ENCODE measurements around the gene OR52R1.
"Not testable (repeated sequence)": the region's sequence is repeated elsewhere in the genome, so short reads cannot be mapped to it uniquely, and the experiment has no call there.

OR52R1 gene

DNA sequence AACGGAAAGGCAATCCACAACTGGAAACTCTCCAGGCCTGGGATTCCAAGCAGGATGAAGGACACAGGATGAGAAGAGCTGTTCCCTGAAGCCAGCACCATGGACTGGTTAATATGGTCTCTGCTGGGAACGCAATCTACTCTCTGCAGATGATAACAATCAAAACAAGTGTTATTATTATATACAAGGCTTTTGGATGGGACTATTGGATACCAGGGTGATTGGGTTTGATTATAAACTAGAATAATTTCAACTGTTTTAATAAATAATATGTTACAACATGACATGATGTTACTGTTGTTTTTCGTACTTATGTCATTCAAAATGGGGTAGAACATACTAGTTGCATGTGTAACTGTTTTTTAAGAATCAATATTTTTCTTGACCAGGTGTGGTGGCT, at the start of gene OR52R1:
TSS of gene OR52R1 (minus strand) at position 101 of the 400 bp plus-strand sequence. CDS start at position 101, 0 bp downstream.
- in situ Hi-C loops (cut with HindIII; ENCODE audit: low sequenced_read_pairs) = no loop called here

DNA sequence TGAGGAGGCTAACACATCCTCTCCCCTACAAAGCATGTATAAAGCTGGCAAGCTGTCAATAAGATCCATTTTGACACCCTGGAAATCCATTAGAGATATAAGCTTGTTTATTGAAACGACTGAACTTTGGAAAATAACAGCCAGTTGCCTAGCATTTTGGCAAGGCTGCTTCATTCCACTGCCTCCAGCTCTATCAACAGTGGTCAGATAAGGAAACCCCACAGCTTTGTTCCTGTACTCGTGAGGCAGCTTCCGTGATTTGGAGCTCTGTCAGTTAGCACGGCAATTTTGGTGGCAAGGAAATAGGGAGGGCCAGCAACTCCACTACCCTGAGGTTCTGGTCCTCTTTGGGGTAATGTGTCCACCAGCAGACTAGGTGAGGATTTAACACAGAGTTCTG, 46.9 kb upstream of the OR52R1 start:
- in situ Hi-C loops (cut with HindIII; ENCODE audit: low sequenced_read_pairs) = no loop called here

DNA sequence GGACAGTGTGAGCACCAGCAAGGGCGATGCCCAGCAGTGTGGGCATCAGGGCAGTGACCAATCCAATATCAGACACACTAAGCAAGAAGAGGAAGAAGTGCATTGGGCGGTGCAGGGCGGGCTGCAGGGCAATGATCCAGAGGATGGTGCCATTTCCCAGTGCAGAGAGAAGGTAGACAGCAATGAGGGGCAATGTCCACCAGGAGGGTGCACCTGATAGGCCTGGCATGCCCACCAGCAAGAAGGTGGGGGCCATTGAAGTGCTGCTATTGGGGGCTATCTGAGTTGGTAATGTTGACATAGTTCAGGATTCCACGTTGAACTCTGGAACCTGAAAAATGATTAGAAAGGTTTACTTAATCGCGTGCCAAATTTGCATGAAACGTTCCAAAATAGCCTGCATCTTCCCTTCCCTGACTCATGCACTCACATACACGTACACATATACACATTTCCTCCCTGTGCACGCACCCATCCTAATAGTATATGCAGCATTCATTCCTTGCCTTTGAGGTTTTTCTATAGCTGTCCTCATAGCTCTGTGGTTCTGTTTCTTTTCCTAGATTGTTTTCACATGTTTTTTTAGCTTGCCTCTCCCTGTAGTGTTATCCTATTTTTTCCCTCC, 44.8 kb upstream of the OR52R1 start, which contains the start of gene OR51S1:
TSS of gene OR51S1 (minus strand) at position 301 of the 625 bp plus-strand sequence. CDS start at position 301, 0 bp downstream.
- in situ Hi-C loops (cut with HindIII; ENCODE audit: low sequenced_read_pairs) = no loop called here

DNA sequence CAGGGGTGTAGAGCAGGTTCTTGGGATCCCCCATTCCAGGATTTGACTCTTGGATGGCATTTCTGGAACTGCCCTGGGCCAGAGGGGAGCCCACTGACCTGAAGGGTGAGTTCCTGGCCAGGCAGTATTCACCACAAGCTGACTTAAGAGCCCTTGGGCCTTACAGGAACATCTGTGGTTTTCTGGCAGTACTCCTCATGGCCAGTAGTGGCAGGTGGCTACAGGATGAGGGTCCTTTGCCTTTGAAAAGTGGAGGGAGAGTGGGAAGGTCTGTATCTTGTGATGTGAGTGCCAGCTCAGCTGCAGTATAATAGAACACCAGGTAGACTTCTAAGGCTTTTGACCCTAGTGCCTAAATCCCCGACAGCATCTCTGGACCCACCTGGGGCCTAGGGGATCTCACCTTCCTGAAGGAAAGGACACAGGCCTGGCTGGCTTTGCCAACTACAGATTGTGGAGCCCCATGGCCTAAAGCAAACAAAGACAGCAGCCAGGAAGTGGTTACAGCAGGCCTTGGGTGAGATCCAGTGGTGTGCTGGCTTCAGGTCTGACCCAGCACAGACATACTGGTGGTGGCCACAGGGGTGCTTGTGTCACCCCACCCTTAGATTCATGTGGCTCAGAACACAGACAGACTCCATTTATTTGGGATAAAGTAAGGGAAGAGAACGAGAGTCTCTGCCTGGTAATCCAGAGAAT, 35.8 kb upstream of the OR52R1 start:
- in situ Hi-C loops (cut with HindIII; ENCODE audit: low sequenced_read_pairs) = no loop called here

DNA sequence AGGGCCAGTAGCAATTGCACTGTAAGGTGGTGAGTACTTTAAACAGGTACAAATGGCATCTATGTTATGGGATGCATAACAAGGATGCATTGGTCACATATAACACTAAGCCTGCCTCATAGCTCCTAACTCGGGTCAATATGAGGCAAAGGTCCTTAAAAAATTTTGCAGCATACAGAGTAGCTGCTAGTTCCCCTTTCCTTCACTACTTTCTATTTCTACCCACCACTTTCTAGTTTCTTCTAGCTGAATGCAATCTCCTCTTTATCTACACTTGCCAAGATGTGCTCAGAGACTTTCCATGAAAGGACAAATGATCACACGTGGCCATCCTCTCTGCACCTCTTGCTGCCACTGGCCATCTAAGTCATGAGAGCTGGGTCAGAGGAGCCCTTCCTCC, 26.7 kb upstream of the OR52R1 start:
- in situ Hi-C loops (cut with HindIII; ENCODE audit: low sequenced_read_pairs) = no loop called here

DNA sequence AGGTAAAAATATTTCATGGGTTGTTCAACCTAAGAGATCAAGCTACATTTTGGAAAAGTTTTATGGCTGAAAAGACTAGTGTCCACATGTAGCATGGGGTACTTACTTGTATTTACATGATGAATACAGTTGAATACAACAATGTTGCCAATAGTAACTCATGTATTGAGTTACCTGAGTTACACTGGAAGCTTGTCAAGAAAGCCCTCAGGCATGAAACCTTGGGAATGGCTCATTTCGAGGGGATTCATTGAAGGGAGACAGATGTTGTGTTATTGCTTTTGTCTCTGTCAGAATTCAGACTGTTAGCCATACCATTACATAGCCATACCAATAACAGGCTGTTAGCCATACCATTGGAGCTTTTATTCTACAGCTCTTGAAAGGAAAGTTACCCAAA, 26.2 kb upstream of the OR52R1 start:
- in situ Hi-C loops (cut with HindIII; ENCODE audit: low sequenced_read_pairs) = no loop called here

DNA sequence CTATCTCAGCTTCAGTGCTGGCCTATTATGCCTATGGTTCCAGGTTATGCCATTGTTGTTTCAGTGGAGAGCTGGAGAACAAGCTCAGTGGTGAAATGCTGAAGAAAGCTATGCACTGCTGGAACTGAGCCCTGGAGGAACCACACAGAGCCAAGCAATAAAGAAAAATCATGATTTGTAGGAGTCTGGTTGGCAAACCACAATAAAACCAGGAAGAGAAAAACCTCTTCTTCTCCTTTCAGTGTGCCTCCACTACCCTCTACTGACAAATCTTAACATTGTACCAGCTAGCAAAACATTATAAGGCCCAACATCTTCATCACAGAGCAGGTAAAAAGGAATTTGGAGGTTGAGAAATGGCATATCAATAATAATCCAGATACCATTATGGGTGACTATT, 22.2 kb upstream of the OR52R1 start:
- in situ Hi-C loops (cut with HindIII; ENCODE audit: low sequenced_read_pairs) = no loop called here

DNA sequence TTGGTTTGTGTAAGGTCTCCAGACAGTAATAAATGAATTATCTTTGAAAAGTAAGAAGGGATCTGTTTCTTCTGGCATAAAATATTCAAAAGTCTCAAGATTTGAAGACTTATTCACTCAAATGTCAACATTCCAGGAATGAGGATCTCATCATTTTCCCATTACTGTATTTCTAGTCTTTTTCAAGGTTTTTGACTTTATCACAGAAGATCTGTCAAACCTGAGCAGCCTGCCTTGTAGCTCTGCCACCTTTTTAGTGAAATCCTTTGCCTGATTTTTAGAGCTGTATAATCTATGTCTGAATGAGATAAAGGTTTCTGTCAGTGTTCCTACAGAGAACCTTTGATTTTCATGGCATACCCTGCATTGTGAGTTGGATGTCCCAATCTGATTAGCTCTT, 21.0 kb upstream of the OR52R1 start:
- in situ Hi-C loops (cut with HindIII; ENCODE audit: low sequenced_read_pairs) = no loop called here

DNA sequence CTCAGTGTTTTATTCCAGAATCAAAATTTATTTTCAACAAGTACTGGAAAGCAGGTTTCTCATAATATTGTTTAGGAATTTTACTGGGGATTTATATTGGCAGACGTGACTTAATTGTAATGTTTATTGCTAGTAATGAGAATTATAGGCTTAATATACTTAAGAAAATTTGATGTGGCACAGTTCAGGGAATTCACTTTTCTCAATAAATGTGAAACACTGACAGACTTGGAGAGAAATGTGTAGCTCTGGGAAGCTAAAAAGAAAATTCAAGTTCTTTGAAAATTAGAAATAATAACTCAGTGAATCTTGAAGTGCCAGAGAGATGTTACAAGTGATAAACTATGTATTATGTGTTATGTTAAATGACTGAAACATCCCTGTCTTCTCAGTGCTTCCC, 16.8 kb upstream of the OR52R1 start, which contains the start of gene OR51F2:
TSS of gene OR51F2 (plus strand) at position 301 of the 400 bp plus-strand sequence. CDS start 101 bp downstream, outside the sequence.
- in situ Hi-C loops (cut with HindIII; ENCODE audit: low sequenced_read_pairs) = no loop called here

DNA sequence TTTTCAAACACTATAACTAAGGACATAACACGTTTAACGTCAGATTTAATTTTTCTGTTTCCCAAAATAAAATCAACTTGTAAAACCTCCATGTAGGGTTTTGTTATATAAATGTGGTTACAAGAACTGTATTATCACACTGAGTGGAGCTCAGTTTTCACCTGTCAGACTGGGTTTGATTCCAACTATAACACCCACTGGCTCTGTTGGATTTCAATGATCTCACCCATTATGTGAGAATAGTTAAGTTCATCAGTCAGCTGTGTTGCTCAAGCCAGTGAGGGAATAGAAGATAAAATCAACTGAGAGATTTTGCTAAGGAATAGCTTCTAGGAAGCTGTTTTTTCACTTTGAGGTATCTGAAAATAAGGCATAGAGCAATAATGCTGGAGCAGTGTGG, 5.1 kb upstream of the OR52R1 start:
- in situ Hi-C loops (cut with HindIII; ENCODE audit: low sequenced_read_pairs) = no loop called here

DNA sequence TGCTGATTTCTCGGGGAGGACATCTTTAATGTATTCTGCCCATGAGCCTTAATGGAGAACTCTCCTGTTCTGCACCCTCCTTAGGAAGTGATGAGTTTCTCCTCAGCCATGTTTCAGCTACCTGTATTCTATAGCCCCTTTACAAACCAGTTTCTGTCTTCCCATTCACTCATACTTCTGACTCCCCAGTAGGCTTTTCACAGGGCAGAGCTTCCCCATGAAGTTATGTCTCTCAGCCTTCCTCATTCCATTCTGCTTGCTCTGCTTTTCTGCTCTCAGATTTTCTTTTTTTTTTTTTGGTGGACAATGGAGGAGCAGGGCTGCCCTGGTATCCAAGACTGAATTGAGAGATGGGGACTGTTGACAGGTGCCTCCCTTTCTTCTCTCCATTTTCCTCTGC, 4.3 kb upstream of the OR52R1 start:
- in situ Hi-C loops (cut with HindIII; ENCODE audit: low sequenced_read_pairs) = no loop called here

DNA sequence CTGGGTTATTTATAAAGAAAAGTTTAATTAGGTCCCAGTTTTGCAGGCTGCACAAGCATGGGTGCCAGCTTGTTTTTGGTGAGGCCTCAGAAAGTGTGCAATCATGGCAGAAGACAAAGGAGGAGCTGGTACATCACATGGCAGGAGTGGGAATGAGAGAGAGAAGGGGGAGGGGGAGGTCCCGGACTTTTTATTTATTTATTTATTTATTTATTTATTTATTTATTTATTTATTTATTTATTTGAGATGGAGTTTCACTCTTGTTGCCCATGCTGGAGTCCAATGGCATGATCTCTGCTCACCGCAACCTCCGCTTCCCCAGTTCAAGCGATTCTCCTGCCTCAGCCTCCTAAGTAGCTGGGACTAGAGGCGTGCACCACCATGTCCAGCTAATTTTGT, 2.9 kb downstream of the OR52R1 start:
- in situ Hi-C loops (cut with HindIII; ENCODE audit: low sequenced_read_pairs) = not testable (repeated sequence)

DNA sequence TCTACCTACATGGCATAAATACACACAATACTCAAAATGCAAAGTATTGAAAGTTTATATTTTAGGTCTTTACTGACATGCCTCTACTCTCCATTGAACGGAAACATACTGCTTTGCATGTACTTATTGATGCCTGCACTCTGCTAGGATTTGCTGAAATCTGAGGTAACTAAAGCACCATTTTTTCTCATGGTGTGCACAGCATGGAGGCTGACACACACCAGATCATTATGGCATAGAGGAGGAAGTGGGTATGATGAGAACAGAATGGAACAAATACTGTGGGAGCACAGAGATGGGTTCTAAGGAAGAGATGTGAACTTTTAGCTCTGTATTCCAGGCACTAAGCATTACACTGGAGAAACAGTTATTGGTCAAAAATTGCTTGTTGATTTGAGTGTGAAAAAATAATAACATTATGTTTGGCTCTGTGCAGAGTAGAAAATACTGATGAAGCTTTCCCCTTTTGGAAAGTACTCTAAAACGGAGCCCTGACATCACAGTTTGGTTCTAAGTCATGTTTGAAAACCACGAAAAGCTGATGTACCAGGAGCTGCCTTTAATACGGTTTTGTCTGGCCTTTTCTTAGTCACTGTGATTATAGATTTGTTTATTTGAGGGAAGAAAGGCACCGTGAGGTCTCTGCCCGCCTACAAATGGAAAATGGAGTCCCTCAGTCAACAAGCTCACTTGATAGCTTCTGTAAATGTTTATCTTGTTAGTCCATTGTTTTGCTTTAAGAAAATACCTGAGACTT, 5.6 kb downstream of the OR52R1 start:
- in situ Hi-C loops (cut with HindIII; ENCODE audit: low sequenced_read_pairs) = no loop called here

DNA sequence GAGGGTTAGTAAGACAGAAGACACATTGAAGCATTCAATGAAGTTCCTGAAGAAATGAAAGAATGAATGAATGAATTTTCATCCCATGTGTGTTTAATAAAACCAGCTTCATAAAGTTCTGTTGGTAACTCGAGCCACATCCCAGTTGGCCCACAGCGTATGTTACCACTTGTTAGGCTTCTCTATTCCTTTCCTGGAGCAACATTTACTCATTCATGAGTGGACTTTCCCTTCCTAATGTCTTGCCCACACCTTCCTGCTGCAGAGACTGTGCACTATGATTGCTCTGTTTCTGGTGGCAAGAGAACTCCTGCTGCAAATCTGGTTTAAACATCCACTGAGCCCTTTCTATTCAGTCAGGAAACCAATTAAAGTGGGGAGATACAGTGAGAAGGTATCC, 7.0 kb downstream of the OR52R1 start:
- in situ Hi-C loops (cut with HindIII; ENCODE audit: low sequenced_read_pairs) = no loop called here

DNA sequence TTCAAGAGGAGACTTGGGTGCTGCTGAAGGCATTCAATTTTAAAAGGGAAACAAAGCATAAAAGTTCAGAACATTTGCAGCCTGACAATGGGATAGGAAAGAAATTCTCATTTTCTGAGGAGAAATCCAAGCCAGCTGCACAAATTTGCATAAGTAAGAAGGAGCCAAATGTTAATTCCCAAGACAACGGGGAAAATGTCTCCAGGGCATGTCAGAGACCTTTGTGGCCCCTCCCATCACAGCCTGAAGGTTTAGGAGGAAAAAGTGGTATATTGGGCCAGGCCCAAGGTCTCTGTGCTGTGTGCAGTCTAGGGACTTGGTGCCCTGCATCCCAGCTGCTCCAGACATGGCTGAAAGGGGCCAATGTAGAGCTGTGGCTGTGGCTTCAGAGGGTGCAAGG, 21.7 kb downstream of the OR52R1 start:
- in situ Hi-C loops (cut with HindIII; ENCODE audit: low sequenced_read_pairs) = no loop called here

DNA sequence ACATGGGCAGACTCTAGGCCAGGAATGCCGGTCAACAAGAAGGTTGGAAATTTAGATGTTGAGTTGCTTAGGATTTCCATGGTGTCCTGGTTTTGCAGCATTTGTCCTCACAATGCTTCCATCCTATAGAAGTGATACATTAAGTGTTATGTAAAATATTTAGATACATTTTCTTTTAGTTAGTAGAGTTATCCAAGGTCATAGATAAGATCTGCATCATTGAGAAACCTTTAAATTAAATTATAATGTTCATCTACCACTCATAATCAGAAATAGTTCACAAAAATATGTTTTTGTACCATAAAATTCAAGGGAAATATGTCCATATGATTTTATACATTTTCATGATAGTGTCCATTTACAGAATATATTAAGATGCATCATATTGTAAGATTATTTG, 34.3 kb downstream of the OR52R1 start, which contains the start of gene OR51F1:
TSS of gene OR51F1 (minus strand) at position 101 of the 400 bp plus-strand sequence. CDS start at position 101, 0 bp downstream.
- in situ Hi-C loops (cut with HindIII; ENCODE audit: low sequenced_read_pairs) = no loop called here

DNA sequence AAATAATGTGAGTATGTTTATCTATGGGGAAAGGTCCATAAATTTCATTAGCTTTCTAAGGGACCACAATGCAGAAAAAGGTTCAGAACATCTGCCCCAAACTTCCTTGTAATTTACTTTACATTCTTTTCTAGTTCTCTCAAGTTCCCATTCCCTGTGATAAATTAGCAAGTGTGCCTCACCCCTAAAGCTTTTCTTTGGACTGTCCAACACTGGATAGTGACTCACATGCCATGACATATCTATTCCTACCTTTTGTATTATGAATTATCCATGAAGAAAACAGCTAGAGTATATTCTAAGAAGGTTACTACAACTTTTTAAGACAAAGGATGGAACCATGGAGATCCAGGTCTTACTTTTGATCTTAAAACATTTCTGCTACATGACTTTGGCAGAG, 36.1 kb downstream of the OR52R1 start:
- in situ Hi-C loops (cut with HindIII; ENCODE audit: low sequenced_read_pairs) = no loop called here

DNA sequence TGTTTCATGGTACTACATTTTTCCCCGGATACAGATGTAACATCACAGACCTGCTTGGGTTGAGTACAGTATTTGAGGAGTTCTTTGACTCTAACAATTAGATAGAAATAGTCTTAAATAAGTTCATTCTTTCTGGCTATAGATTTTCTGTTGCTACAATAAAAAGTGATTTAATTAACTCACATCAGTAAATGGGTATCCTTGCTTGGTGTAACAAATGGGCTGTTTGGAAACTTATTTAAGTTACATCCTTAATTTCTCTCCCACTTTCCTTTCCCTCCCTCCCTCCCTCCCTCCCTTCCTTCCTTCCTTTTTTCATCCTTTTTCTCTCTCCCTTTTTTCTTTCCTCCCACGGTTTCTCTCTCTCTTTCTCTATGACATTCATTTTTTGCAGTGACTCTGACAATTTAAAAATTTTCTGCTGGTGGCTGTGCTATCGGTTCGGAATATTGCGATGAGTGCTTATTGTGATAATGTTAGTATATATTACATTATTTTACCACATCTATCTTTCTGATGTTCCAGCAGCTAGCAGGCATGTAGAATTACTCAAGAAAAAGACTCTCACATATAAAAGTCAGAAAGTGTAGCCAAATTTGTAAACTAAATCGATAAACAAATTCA, 37.6 kb downstream of the OR52R1 start:
- in situ Hi-C loops (cut with HindIII; ENCODE audit: low sequenced_read_pairs) = no loop called here

DNA sequence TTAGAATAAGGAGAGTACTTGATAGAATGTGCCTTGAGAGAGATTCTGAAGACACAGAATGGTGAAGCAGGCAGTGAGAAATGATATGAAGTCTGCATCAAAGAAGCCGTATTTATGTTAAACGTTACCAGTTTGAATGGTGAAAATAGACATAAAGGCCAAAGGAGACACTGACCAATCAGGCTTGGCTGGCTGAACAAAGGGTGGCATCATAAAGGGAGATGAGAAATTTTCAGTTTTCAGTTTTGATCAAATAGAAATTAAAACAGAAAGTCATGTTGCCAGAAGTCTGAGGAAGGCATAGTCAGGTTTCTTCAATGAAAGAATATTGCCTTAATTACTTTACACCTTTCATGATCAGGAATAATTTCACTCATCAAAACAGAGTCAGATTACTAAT, 41.1 kb downstream of the OR52R1 start:
- in situ Hi-C loops (cut with HindIII; ENCODE audit: low sequenced_read_pairs) = no loop called here
